Fibroblast of lung (primary cell): ENCODE data around the gene PHF20. TPM values are rescaled to one million over a fixed set of nuclear protein-coding genes. Genes with fewer than 3 reads are reported as not detected.
A peak's percentile ranks its signal among the peaks of the same experiment; 100 is the strongest.

Experiments
- DNase-seq, 2 donors: peaks; one replicate each; pipeline versions ENCODE4 v3.0.0 to v3.0.0-alpha.2; 2010; ENCODE audit warnings: low read depth in 2 of 2
- H2AFZ ChIP-seq: 2 replicates; pipeline ENCODE4 v1.5.1; 2012; ENCODE audit warnings: low read length, control low read depth, inconsistent platforms
- H3K27ac ChIP-seq: 2 replicates; pipeline ENCODE4 v1.5.1; 2011; ENCODE audit warnings: low read length, control low read depth; ENCODE audit not compliant: insufficient read depth
- H3K27me3 ChIP-seq: 2 replicates; pipeline ENCODE4 v1.5.1; 2011; ENCODE audit warnings: mild to moderate bottlenecking, low read length; ENCODE audit not compliant: control insufficient read depth, insufficient read depth
- H3K36me3 ChIP-seq: 2 replicates; pipeline ENCODE4 v1.5.1; 2011; ENCODE audit warnings: low read length; ENCODE audit not compliant: control insufficient read depth, insufficient read depth
- H3K4me1 ChIP-seq: 2 replicates; pipeline ENCODE4 v1.5.1; 2011; ENCODE audit warnings: low read length; ENCODE audit not compliant: control insufficient read depth, insufficient read depth; ENCODE audit errors: extremely low read depth
- H3K4me2 ChIP-seq: 2 replicates; pipeline ENCODE4 v1.5.1; 2011; ENCODE audit warnings: low read length, control low read depth; ENCODE audit not compliant: insufficient read depth; ENCODE audit errors: extremely low read depth
- H3K4me3 ChIP-seq, 4 experiments: fragments of 200-600 bp in 1 of 4; sonication (generic) in 1 of 4; replicated peaks in 1 of 4; 2 replicates each; pipeline ENCODE4 v1.5.1; 2011 to 2016; ENCODE audit warnings: low read length in 4 of 4, low read depth in 3 of 4, mild to moderate bottlenecking in 3 of 4, control low read depth in 2 of 4, inconsistent platforms in 1 of 4, mixed read lengths in 1 of 4; ENCODE audit not compliant: insufficient read depth in 1 of 4; ENCODE audit errors: control extremely low read depth in 1 of 4
- H3K79me2 ChIP-seq: 2 replicates; pipeline ENCODE4 v1.5.1; 2012; ENCODE audit warnings: mild to moderate bottlenecking, low read length, inconsistent platforms; ENCODE audit not compliant: control insufficient read depth, insufficient read depth
- H3K9ac ChIP-seq: 2 replicates; pipeline ENCODE4 v1.5.1; 2011; ENCODE audit warnings: mild to moderate bottlenecking, low read length, control low read depth; ENCODE audit not compliant: insufficient read depth
- H3K9me3 ChIP-seq: 2 replicates; pipeline ENCODE4 v1.5.1; 2012; ENCODE audit warnings: low read depth, low read length; ENCODE audit not compliant: control insufficient read depth, insufficient read depth
- H4K20me1 ChIP-seq: 2 replicates; pipeline ENCODE4 v1.5.1; 2011; ENCODE audit warnings: low read length; ENCODE audit not compliant: control insufficient read depth, insufficient read depth; ENCODE audit errors: extremely low read depth
- CTCF ChIP-seq, 2 donors: IDR thresholded peaks in 1 of 2; conservative IDR thresholded peaks in 1 of 2; 1 replicate in 1 of 2; 2 replicates in 1 of 2; pipeline ENCODE4 v1.5.1; 2011 to 2012; ENCODE audit warnings: low read length in 2 of 2, control low read depth in 1 of 2, inconsistent platforms in 1 of 2, low read depth in 1 of 2, mild to moderate bottlenecking in 1 of 2
- EZH2 ChIP-seq: IDR thresholded peaks from 2 replicates; pipeline ENCODE4 v1.5.1; 2012; ENCODE audit warnings: low read length, control low read depth, mild to moderate bottlenecking; ENCODE audit errors: missing control alignments
- polyA plus RNA-seq, 2 donors: library from polyadenylated mRNA; depleted of rRNA in 1 of 2; stranded (reverse) in 1 of 2; unstranded in 1 of 2; fragments of >200 nt; gene quantifications; 2 replicates each; pipeline ENCODE4 v1.2.1, GENCODE V29; 2011 to 2012; ENCODE audit warnings: missing spikeins in 1 of 2
- total RNA-seq: library from RNA; depleted of rRNA; stranded (reverse); fragments of >200 nt; gene quantifications from 2 replicates; pipeline ENCODE4 v1.2.1, GENCODE V29; 2014

PHF20 gene
- total and polyA plus RNA-seq, 2 donors (not counting 1 experiment from before 2014, with no cell fraction given): 31.4 to 40.1 TPM

DNA sequence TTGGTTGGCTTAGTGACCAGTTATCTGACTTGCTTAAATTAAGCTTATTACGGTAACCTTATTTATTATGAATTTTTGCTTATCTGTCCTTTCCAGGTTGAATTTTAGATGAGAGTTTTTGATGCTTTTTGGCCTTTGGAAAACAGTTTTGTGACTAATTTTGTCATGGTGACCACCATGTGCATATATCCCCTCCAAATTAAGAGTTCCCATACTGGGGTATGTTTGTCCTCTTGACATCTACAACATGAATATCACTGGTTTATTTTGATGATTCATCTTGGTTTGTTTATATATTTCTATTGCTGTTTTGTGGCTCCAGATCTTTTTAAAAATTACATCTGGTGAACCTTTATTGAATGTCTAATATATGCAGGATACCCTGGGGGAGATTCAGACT, 61.4 kb downstream of the PHF20 start:
- Histone ChIP-seq H3K27ac (no peak overlapping the region), H3K9me3 (no peaks in the 10 kb centered on the region), H4K20me1 (no peaks in the 10 kb centered on the region), H3K4me3 (no peak overlapping the region), H3K9ac (no peak overlapping the region), H3K4me1 (peaks cover 5% of the 10 kb centered on the region), H3K27me3 (no peaks in the 10 kb centered on the region), H2AFZ (no peak overlapping the region), H3K79me2 (peaks cover 8% of the 10 kb centered on the region), H3K36me3 (no peaks in the 10 kb centered on the region), H3K4me2 (no peak overlapping the region)
- TF ChIP-seq EZH2 (no peak), CTCF (conservative IDR thresholded peaks at IDR 0.05 in 1 of 2, IDR thresholded peaks at IDR 0.05 in 1 of 2; ENCODE audit: low read depth in 1 of 2, low read length in 2 of 2) (no peak)
- peak in 1 of 2 donors; percentile 65 for DNase-seq

- H3K79me2 ChIP-seq: no peaks in the 10 kb centered on the region
- no peak overlapping the region for H3K4me2 ChIP-seq
- TF ChIP-seq CTCF (conservative IDR thresholded peaks at IDR 0.05 in 1 of 2, IDR thresholded peaks at IDR 0.05 in 1 of 2; ENCODE audit: low read depth in 1 of 2, low read length in 2 of 2) (no peak), EZH2 (no peak)
- H2AFZ ChIP-seq: no peak overlapping the region
- no peaks in the 10 kb centered on the region for H3K9me3 ChIP-seq
- DNase-seq: peak; percentile 54 to 56
- no peaks in the 10 kb centered on the region for H4K20me1 ChIP-seq
- H3K36me3 ChIP-seq: no peaks in the 10 kb centered on the region
- no peak overlapping the region for H3K27ac ChIP-seq
- H3K27me3 ChIP-seq: no peaks in the 10 kb centered on the region
- no peak overlapping the region for H3K4me3 ChIP-seq
- H3K9ac ChIP-seq: no peak overlapping the region
- H3K4me1 ChIP-seq: peaks cover 5% of the 10 kb centered on the region
Measured at GRCh38 chr20:35837577-35838195, 65.9 kb downstream of the PHF20 start.

DNA sequence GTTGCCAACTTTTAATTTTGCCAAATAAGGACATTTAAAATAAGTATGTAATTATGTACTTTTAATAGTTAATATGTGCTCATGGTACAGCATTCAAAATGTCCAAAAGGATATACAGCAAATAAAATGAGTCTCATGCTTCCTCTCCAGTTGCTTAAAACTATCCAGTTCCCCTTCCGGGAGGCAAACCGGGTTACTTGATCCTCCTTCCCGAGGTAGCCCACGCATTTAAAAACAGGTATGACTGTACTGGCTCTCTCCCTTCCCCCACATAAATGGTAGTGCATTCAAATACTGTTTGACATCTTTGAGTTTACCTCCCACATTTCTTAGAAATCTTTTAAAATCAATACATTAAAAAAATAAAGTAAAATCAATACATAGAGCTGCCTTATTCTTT, 66.4 kb downstream of the PHF20 start:
- Histone ChIP-seq H3K9ac (no peak overlapping the region), H2AFZ (no peak overlapping the region), H4K20me1 (no peaks in the 10 kb centered on the region), H3K36me3 (no peaks in the 10 kb centered on the region), H3K27ac (no peak overlapping the region), H3K4me1 (peaks cover 5% of the 10 kb centered on the region), H3K79me2 (no peaks in the 10 kb centered on the region), H3K27me3 (no peaks in the 10 kb centered on the region), H3K9me3 (no peaks in the 10 kb centered on the region), H3K4me3 (no peak overlapping the region), H3K4me2 (no peak overlapping the region)
- no peak for DNase-seq
- no peak for TF ChIP-seq EZH2
- no peak for TF ChIP-seq CTCF (conservative IDR thresholded peaks at IDR 0.05 in 1 of 2, IDR thresholded peaks at IDR 0.05 in 1 of 2; ENCODE audit: low read depth in 1 of 2, low read length in 2 of 2)
